ENCODE data around the gene TMEM223.

- TF ChIP-seq CTCF (IDR thresholded peaks at IDR 0.05; ENCODE audit: low read length) (no peak), EZH2 (IDR thresholded peaks at IDR 0.05; ENCODE audit: borderline replicate concordance, low read length) (no peak)
Measured at GRCh38 chr11:62777389-62777788, 14.4 kb downstream of the TMEM223 start.

All from OCI-LY1 (cell line).